Measurements from ENCODE around the gene CCDC73. TPM values are rescaled to one million over a fixed set of nuclear protein-coding genes. Genes with fewer than 3 reads are reported as not detected.

CCDC73 gene
- total and polyA plus RNA-seq, 11 donors = 0.01 TPM; not detected in 10

GRCh38 chr11:32630844-32631243, 163.6 kb downstream of the CCDC73 start:
- H3K36me3 ChIP-seq = no peaks in the 10 kb centered on the region
- no peaks in the 10 kb centered on the region for H3K27me3 ChIP-seq
- ATAC-seq (no peak), DNase-seq (no peak)
- intact Hi-C loops (cut with DNase I) = no loop called here
- H3K27ac ChIP-seq = no peak overlapping the region
- H3K9me3 ChIP-seq = peaks cover 0 to 8% (median 0%) of the 10 kb centered on the region in 12 donors
- H3K4me1 ChIP-seq = no peaks in the 10 kb centered on the region
- TF ChIP-seq CTCF (IDR thresholded peaks at IDR 0.05) (no peak), POLR2A (IDR thresholded peaks at IDR 0.05) (no peak)
- no peak overlapping the region for H3K4me3 ChIP-seq

DNA sequence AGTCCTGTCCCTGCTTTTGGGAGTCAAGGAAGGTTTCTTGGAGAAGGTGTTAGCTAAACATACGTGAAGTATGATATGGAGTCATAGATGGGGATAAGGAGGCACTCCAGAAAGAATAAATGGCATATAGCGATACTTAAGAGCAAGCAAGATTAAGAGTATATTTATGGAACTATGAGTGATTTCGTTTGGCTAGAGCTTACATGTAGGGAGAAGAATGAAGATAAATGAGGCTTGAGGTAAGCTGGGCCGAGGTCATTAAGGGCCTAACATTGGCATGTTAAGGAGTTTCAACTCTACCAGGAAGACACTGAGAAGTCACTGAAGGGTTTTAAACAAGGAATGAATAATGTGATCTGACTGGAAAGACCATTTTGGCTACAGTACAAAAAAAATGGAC, 177.6 kb downstream of the CCDC73 start:
- no peak overlapping the region for H3K4me3 ChIP-seq
- peak in 2 of 4 donors; percentile 42 to 49 for ATAC-seq
- TF ChIP-seq POLR2A (IDR thresholded peaks at IDR 0.05) (no peak), CTCF (IDR thresholded peaks at IDR 0.05) (no peak)
- intact Hi-C loops (cut with DNase I) = loop anchor here in 1 of 10 donors (10.0 kb wide), 1 partner anchor 292 kb away; no protein-coding TSS in a partner anchor
- H3K9me3 ChIP-seq = peaks cover 0 to 10% (median 0%) of the 10 kb centered on the region in 12 donors
- H3K36me3 ChIP-seq = no peaks in the 10 kb centered on the region
- H3K27me3 ChIP-seq = no peaks in the 10 kb centered on the region
- no peak overlapping the region for H3K27ac ChIP-seq
- 44 to 58% (median 51%) methylated on average over 4 of the region's 4 CpGs for WGBS, 4 donors
- no peak for DNase-seq
- no peaks in the 10 kb centered on the region for H3K4me1 ChIP-seq

DNA sequence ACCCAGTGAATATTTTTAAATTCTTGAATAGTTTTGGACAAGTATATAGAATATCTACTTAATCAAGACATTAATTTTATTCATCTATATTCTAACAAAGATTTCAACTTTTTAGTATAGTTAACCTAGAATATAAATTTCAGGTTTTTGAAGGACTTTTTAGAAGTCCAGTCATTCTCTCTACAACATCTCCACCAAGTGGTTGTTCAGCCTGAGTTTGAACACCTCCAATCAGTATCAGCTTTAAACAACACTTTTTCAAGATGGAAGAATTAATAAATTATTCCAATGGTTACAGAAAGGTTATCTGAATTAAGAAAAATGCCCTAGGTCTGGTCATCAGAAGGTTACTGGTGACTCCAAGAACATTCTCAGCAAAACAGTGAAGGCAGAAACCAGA, 179.0 kb downstream of the CCDC73 start:
- DNase-seq = no peak
- Histone ChIP-seq H3K4me3 (no peak overlapping the region), H3K9me3 (no peaks in the 10 kb centered on the region), H3K27ac (no peak overlapping the region), H3K4me1 (no peaks in the 10 kb centered on the region), H3K27me3 (no peaks in the 10 kb centered on the region), H3K36me3 (no peaks in the 10 kb centered on the region)
- TF ChIP-seq CTCF (IDR thresholded peaks at IDR 0.05) = peak in 4 of 12 donors; percentile 23 to 38 (median 36)
- no peak for TF ChIP-seq POLR2A (IDR thresholded peaks at IDR 0.05)
- intact Hi-C loops (cut with DNase I) = loop anchor here in 1 of 10 donors (10.0 kb wide), 1 partner anchor 291 kb away; no protein-coding TSS in a partner anchor
- no peak for ATAC-seq

GRCh38 chr11:32613500-32614151, 180.8 kb downstream of the CCDC73 start:
- Histone ChIP-seq H3K27me3 (no peaks in the 10 kb centered on the region), H3K36me3 (no peaks in the 10 kb centered on the region), H3K27ac (no peak overlapping the region), H3K4me1 (no peaks in the 10 kb centered on the region), H3K4me3 (no peak overlapping the region), H3K9me3 (no peaks in the 10 kb centered on the region)
- intact Hi-C loops (cut with DNase I) = loop anchor here in 1 of 10 donors (10.0 kb wide), 1 partner anchor 289 kb away; no protein-coding TSS in a partner anchor
- DNase-seq = no peak
- WGBS, 4 donors = 74 to 84% (median 80%) methylated on average over 4 of the region's 4 CpGs
- no peak for ATAC-seq
- TF ChIP-seq CTCF (IDR thresholded peaks at IDR 0.05) = no peak
- TF ChIP-seq POLR2A (IDR thresholded peaks at IDR 0.05) = no peak
